Naive thymus-derived CD4-positive, alpha-beta T cell (primary cell): ENCODE data around the gene HPS1. TPM values are rescaled to one million over a fixed set of nuclear protein-coding genes. Genes with fewer than 3 reads are reported as not detected.

Experiments used
- ATAC-seq: fragments of 150-1000 bp; cut with Tn5 transposase; 2 replicates; pipeline ENCODE4 v1.10.0; 2021; ENCODE audit warnings: mild to moderate bottlenecking, moderate library complexity
- CTCF ChIA-PET: fragments of 350-600 bp; sonication (Branson Sonifier 250); formaldehyde crosslinking; loops from one replicate; lab custom pipeline; 2021; ENCODE audit warnings: antibody characterized with exemption; lab: Charles Lee
- POLR2A ChIA-PET: fragments of 350-600 bp; sonication (Branson Sonifier 250); formaldehyde crosslinking; loops from one replicate; lab custom pipeline; 2021; ENCODE audit warnings: antibody characterized with exemption, inconsistent platforms; lab: Charles Lee
- DNase-seq, 9 donors: peaks; one replicate each; pipeline versions ENCODE4 v3.0.0 to v3.0.0-alpha.2; 2020 to 2022; ENCODE audit warnings: mixed read lengths in 1 of 9
- H3K27ac ChIP-seq: one replicate; pipeline ENCODE4 v1.7.0; 2013; ENCODE audit warnings: mild to moderate bottlenecking, low read depth, low read length, moderate library complexity
- H3K27me3 ChIP-seq, 2 donors: one replicate each; pipeline ENCODE4 v1.7.0; 2013; ENCODE audit warnings: low read length in 2 of 2, mild to moderate bottlenecking in 2 of 2, moderate library complexity in 2 of 2; ENCODE audit not compliant: control insufficient read depth in 2 of 2, insufficient read depth in 2 of 2
- H3K36me3 ChIP-seq, 3 experiments: 1 replicate in 2 of 3; 2 replicates in 1 of 3; pipeline ENCODE4 v1.7.0; 2013; ENCODE audit warnings: low read length in 3 of 3, mild to moderate bottlenecking in 3 of 3, moderate library complexity in 1 of 3; ENCODE audit not compliant: insufficient read depth in 3 of 3, control insufficient read depth in 2 of 3
- H3K4me1 ChIP-seq, 2 donors: one replicate each; pipeline ENCODE4 v1.7.0; 2013; ENCODE audit warnings: low read length in 2 of 2, mild to moderate bottlenecking in 2 of 2, moderate library complexity in 1 of 2; ENCODE audit not compliant: control insufficient read depth in 2 of 2, insufficient read depth in 2 of 2
- H3K4me3 ChIP-seq: 2 replicates; pipeline ENCODE4 v1.7.0; 2013; ENCODE audit warnings: mild to moderate bottlenecking, low read length
- H3K9me3 ChIP-seq, 3 experiments: 1 replicate in 2 of 3; 2 replicates in 1 of 3; pipeline ENCODE4 v1.7.0; 2013; ENCODE audit warnings: low read length in 3 of 3; ENCODE audit not compliant: control insufficient read depth in 2 of 3
- H3K27ac Mint-ChIP-seq, 9 donors: one replicate each; pipeline ENCODE4 v1.8.0; 2020 to 2022; ENCODE audit warnings: mixed read lengths in 9 of 9, mild to moderate bottlenecking in 8 of 9, moderate library complexity in 5 of 9, inconsistent platforms in 2 of 9
- H3K27me3 Mint-ChIP-seq, 5 donors: one replicate each; pipeline ENCODE4 v1.8.0; 2021 to 2022; ENCODE audit warnings: mixed read lengths in 5 of 5, mild to moderate bottlenecking in 1 of 5
- H3K36me3 Mint-ChIP-seq, 5 donors: one replicate each; pipeline ENCODE4 v1.8.0; 2020 to 2022; ENCODE audit warnings: mixed read lengths in 5 of 5, mild to moderate bottlenecking in 3 of 5, inconsistent platforms in 1 of 5
- H3K4me1 Mint-ChIP-seq, 7 donors: one replicate each; pipeline ENCODE4 v1.8.0; 2020 to 2022; ENCODE audit warnings: mixed read lengths in 7 of 7, mild to moderate bottlenecking in 3 of 7, inconsistent platforms in 1 of 7
- H3K4me3 Mint-ChIP-seq, 10 donors: one replicate each; pipeline ENCODE4 v1.8.0; 2020 to 2022; ENCODE audit warnings: mild to moderate bottlenecking in 10 of 10, mixed read lengths in 10 of 10, moderate library complexity in 6 of 10, inconsistent platforms in 2 of 10
- H3K9me3 Mint-ChIP-seq, 11 donors: one replicate each; pipeline ENCODE4 v1.8.0; 2020 to 2022; ENCODE audit warnings: mixed read lengths in 11 of 11, mild to moderate bottlenecking in 4 of 11, inconsistent platforms in 1 of 11, moderate library complexity in 1 of 11
- intact Hi-C, 2 donors: fragments of 100-400 bp; cut with micrococcal nuclease; formaldehyde crosslinking; loops; one replicate each; pipeline ENCODE4 v1.15.1; 2023
- polyA plus RNA-seq, 2 donors: library from polyadenylated mRNA; unstranded; fragments of 300-500 nt; fragmentation: Illumina TruSeq; gene quantifications; one replicate each; pipeline ENCODE4 v1.2.3, GENCODE V29; 2021
- total RNA-seq, 6 experiments: library from RNA in 5 of 6; stranded (reverse) in 5 of 6; gene quantifications; 1 replicate in 5 of 6; 2 replicates in 1 of 6; pipeline ENCODE4 v1.2.3 and lab custom pipeline; 2021 to 2026

The HPS1 gene
- total and polyA plus RNA-seq, 7 experiments from 2014 or later: 54.3 to 107 (median 89.5) TPM

DNA sequence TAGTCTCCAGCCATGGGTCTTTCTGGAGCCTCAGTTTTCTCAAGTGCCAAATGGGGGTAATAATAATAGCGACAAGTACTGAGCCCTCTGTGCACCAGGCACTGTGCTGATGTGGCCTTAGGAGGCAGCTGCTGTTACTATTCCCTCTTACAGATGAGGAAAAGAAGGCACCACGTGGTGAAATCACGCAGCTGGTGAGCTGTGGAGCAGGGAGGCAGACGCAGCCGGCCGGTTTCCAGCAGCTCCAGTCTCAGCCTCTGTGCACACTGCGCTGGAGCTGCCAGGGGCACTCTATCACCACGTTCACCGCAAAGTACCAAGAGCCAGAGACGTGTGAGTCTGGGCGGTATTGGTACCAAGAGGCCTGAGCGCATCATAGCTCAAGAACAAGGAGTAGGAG is 41.3 kb downstream of the HPS1 start:
- Histone ChIP-seq H3K4me3 (no peak overlapping the region), H3K4me1 (no peaks in the 10 kb centered on the region), H3K9me3 (no peaks in the 10 kb centered on the region), H3K27ac (no peak overlapping the region), H3K36me3 (peaks cover 0 to under 1% (median 0%) of the 10 kb centered on the region in 3 experiments), H3K27me3 (no peaks in the 10 kb centered on the region)
- Mint-ChIP-seq H3K4me3 (no peak overlapping the region), H3K4me1 (peaks cover 0 to 6% (median 2%) of the 10 kb centered on the region in 7 donors), H3K9me3 (no peaks in the 10 kb centered on the region), H3K27me3 (no peaks in the 10 kb centered on the region), H3K27ac (peak overlapping the region in 1 of 9 donors; percentile 72), H3K36me3 (peaks cover 0 to 28% (median 18%) of the 10 kb centered on the region in 5 donors)
- intact Hi-C loops: no loop called here
- ATAC-seq (no peak), DNase-seq (no peak)
- CTCF ChIA-PET: no interaction called here
- POLR2A ChIA-PET: no interaction called here

DNA sequence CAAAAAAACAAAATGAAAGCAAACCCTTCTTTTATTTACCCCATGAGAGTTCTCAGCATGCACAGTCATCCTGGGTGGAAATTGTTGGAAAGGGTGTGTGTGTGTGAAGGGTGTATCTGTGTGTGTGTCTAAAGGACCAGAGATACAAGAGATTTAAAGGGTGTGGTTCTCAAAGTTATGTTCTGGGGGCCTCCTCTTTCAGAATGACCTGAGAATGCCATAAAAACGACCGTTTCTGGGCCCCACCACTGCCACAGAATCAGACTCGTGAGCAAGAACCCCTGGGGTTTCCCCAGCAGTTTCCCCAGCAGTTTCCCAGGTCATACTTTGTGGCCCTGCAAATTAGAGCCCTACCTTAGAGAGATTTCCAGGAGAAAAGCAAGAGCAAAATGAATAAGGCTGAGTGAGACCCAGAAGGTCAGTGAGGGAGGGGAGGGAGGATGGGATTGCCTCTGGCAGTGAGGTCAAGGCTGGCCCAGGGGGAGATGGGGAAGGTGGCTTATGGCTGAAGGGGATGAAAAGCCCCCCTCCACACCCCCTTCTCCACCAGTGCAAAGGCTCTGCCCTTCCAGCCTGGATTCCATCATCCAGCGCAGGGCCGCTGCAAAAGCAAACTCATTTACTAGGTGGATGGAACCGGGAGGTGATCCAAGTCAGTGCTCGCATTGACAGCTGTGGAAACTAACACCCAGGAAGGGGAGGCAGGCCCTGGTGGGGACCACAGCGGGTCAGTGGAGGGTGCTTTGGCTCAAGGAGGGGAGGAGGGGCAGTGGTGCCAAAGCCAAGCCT is 42.0 kb downstream of the HPS1 start:
- peaks cover 0 to 6% (median 2%) of the 10 kb centered on the region in 7 donors for H3K4me1 Mint-ChIP-seq
- no peak for ATAC-seq

DNA sequence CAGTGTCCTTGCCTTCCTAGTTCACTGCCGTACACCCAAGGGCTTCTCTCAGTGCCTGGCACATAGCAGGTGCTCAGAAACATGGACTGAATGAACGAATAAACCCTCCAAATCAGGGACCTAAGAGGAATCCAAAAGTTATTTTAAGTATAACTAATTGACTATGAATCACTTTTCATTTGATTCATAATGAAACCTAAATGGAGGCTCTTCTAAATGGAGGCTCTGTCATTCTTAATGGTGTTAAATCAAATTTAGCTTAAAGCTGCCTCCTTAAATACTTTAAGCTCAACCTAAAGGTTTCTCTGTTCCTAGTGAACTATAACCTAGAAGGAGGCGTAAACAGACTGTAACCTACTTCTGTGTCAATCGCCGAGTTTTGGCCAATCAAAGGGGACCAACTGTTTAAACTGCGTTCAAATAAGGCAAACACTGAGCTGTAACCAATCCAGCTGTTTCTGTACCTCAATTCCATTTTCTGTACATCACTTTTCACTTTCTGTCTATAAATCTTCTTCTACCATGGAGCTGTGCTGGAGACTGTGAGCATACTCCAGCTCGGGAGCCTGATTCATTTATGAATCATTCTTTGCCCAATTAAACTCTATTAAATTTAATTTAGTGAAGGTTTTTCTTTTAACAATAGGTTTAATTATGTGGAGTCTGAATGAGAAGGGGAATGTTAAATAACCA is 42.8 kb downstream of the HPS1 start:
- Mint-ChIP-seq H3K4me3 (no peak overlapping the region), H3K27ac (no peak overlapping the region), H3K36me3 (peaks cover 0 to 32% (median 22%) of the 10 kb centered on the region in 5 donors), H3K4me1 (peaks cover 0 to 6% (median 0%) of the 10 kb centered on the region in 7 donors), H3K9me3 (no peaks in the 10 kb centered on the region), H3K27me3 (no peaks in the 10 kb centered on the region)
- Histone ChIP-seq H3K27me3 (no peaks in the 10 kb centered on the region), H3K9me3 (no peaks in the 10 kb centered on the region), H3K4me3 (no peak overlapping the region), H3K36me3 (peaks cover 0 to 4% (median 0%) of the 10 kb centered on the region in 3 experiments), H3K27ac (no peak overlapping the region), H3K4me1 (no peaks in the 10 kb centered on the region)
- ATAC-seq (no peak), DNase-seq (no peak)
- POLR2A ChIA-PET: no interaction called here
- CTCF ChIA-PET: no interaction called here
- intact Hi-C loops: no loop called here

More for the DNA sequence above, 42.0 kb downstream of the HPS1 start:
- Histone ChIP-seq H3K9me3 (no peaks in the 10 kb centered on the region), H3K27me3 (no peaks in the 10 kb centered on the region), H3K4me3 (no peak overlapping the region), H3K4me1 (no peaks in the 10 kb centered on the region), H3K36me3 (peaks cover 0 to 2% (median 0%) of the 10 kb centered on the region in 3 experiments), H3K27ac (no peak overlapping the region)
- no peak overlapping the region for H3K4me3 Mint-ChIP-seq
- POLR2A ChIA-PET: no interaction called here
- intact Hi-C loops: no loop called here
- H3K27ac Mint-ChIP-seq: peak overlapping the region in 1 of 9 donors; percentile 31
- no peaks in the 10 kb centered on the region for H3K9me3 Mint-ChIP-seq
- DNase-seq: no peak
- CTCF ChIA-PET: no interaction called here
- peaks cover 0 to 30% (median 22%) of the 10 kb centered on the region in 5 donors for H3K36me3 Mint-ChIP-seq
- H3K27me3 Mint-ChIP-seq: no peaks in the 10 kb centered on the region

DNA sequence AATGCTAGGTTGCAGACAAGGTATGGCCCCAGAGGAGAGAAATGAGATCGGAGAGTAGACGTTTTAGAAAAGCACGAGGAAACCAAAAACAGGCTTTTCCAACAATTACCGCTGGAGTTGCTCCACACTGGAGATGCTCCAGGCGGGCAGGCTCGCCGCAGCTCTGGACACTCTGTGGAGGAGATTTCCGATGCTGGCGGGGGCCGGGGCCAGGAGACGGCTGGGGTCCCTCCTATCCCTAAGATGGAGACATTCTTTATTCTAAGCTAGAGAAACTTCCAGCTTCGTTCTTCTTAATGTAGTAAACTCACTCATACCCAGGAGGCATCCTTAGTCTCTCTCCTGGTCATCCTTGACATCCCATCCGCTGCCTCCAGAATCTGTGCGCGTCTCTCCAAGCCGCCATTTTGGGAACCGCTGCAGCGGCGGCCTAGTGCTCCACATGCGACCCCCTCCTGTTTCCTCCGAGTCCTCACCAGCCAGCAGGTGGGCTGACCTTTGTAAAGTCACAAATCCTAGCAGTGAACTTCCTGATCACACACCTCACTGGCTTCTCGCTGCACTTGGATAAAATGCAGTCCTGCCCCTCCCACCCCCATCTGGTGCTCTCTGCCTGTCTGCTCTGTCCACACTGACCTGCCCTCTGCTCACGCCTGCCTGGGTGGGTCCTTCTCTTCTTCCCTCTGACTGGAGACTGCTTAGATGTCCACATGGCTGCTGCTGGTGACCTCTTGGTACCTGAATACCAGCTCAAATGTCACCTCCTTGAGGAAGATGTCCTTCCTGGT is 43.6 kb downstream of the HPS1 start:
- peaks cover 0 to 6% (median 0%) of the 10 kb centered on the region in 7 donors for H3K4me1 Mint-ChIP-seq
- H3K9me3 Mint-ChIP-seq: no peaks in the 10 kb centered on the region
- Histone ChIP-seq H3K27ac (no peak overlapping the region), H3K4me3 (no peak overlapping the region), H3K36me3 (peaks cover 0 to 4% (median 0%) of the 10 kb centered on the region in 3 experiments), H3K27me3 (no peaks in the 10 kb centered on the region), H3K4me1 (no peaks in the 10 kb centered on the region), H3K9me3 (no peaks in the 10 kb centered on the region)
- H3K27ac Mint-ChIP-seq: no peak overlapping the region
- CTCF ChIA-PET: no interaction called here
- intact Hi-C loops: no loop called here
- ATAC-seq (no peak), DNase-seq (no peak)
- POLR2A ChIA-PET: no interaction called here
- peaks cover 0 to 36% (median 22%) of the 10 kb centered on the region in 5 donors for H3K36me3 Mint-ChIP-seq
- H3K27me3 Mint-ChIP-seq: no peaks in the 10 kb centered on the region
- no peak overlapping the region for H3K4me3 Mint-ChIP-seq

DNA sequence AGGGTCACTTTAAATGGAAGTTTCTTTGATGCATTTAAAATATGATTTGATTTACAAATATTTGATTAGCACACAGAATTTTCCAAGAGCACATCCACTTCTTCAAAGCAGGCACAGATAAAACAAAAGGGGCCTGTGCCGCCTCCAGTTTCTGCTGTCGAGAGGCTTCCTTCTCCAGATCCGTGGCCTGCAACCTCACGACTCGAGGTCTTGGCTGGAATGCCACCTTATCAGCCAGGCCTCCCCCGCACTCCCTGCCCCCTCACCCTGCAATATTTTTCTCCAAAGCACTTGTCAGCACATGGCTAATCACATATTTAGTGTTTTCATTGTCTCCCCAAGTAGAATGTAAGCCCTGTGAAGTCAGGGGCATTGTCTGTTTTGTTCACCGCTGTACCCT is 44.3 kb downstream of the HPS1 start:
- Histone ChIP-seq H3K4me1 (no peaks in the 10 kb centered on the region), H3K4me3 (no peak overlapping the region), H3K27ac (no peak overlapping the region), H3K27me3 (no peaks in the 10 kb centered on the region), H3K9me3 (no peaks in the 10 kb centered on the region), H3K36me3 (peaks cover 0 to 4% (median 0%) of the 10 kb centered on the region in 3 experiments)
- POLR2A ChIA-PET: no interaction called here
- no peak for DNase-seq
- Mint-ChIP-seq H3K27ac (no peak overlapping the region), H3K9me3 (no peaks in the 10 kb centered on the region), H3K4me1 (peaks cover 0 to 6% (median 0%) of the 10 kb centered on the region in 7 donors), H3K27me3 (no peaks in the 10 kb centered on the region), H3K4me3 (no peak overlapping the region), H3K36me3 (peaks cover 0 to 37% (median 22%) of the 10 kb centered on the region in 5 donors)
- no peak for ATAC-seq
- intact Hi-C loops: no loop called here
- CTCF ChIA-PET: no interaction called here

DNA sequence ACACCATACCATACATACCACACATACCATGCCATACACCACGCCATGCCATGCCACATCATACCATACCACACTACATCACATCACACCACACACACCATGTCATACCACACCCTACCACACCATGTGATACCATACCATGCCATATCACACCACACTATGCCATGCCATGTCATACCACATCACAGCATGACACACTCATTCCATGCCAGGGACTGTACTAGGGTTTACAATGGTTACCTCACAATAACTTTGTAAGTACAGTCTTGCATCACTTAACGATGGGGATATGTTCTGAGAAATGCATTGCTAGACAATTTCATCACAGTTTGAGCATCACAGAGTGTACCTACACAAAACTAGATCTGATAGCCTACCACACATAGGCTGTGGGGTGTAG is 46.3 kb downstream of the HPS1 start:
- no peak overlapping the region for H3K4me3 ChIP-seq
- no peak overlapping the region for H3K27ac ChIP-seq
- POLR2A ChIA-PET: no interaction called here
- H3K4me3 Mint-ChIP-seq: no peak overlapping the region
- CTCF ChIA-PET: no interaction called here
- H3K9me3 ChIP-seq: no peaks in the 10 kb centered on the region
- no peak for DNase-seq
- H3K9me3 Mint-ChIP-seq: no peaks in the 10 kb centered on the region
- peaks cover 0 to 47% (median 33%) of the 10 kb centered on the region in 5 donors for H3K36me3 Mint-ChIP-seq
- peaks cover 0 to 6% (median 0%) of the 10 kb centered on the region in 7 donors for H3K4me1 Mint-ChIP-seq
- no peaks in the 10 kb centered on the region for H3K27me3 ChIP-seq
- intact Hi-C loops: no loop called here
- H3K36me3 ChIP-seq: peaks cover 0 to 22% (median 0%) of the 10 kb centered on the region in 3 experiments
- H3K4me1 ChIP-seq: no peaks in the 10 kb centered on the region
- no peak for ATAC-seq
- no peaks in the 10 kb centered on the region for H3K27me3 Mint-ChIP-seq
- H3K27ac Mint-ChIP-seq: no peak overlapping the region
